D721Med (cell line): ENCODE results near the gene STPG4.
"Not testable (repeated sequence)": the region's sequence is repeated elsewhere in the genome, so short reads cannot be mapped to it uniquely, and the experiment has no call there.

Source experiments
- DNase-seq: peaks from one replicate; pipeline ENCODE4 v3.0.0; 2011; ENCODE audit warnings: low spot score; ENCODE audit not compliant: insufficient read length
- FAIRE-seq: peaks from 2 replicates; lab custom pipeline; 2011; peaks lifted over from hg19 to GRCh38; lab: Jason Lieb, UNC
- TF ChIP-seq, protein P1 (sequence below): IDR thresholded peaks from 2 replicates; pipeline ENCODE4 v1.5.1; 2012; ENCODE audit warnings: mild to moderate bottlenecking, control low read depth; ENCODE audit not compliant: insufficient read depth; ENCODE audit errors: missing control alignments

STPG4 gene

DNA sequence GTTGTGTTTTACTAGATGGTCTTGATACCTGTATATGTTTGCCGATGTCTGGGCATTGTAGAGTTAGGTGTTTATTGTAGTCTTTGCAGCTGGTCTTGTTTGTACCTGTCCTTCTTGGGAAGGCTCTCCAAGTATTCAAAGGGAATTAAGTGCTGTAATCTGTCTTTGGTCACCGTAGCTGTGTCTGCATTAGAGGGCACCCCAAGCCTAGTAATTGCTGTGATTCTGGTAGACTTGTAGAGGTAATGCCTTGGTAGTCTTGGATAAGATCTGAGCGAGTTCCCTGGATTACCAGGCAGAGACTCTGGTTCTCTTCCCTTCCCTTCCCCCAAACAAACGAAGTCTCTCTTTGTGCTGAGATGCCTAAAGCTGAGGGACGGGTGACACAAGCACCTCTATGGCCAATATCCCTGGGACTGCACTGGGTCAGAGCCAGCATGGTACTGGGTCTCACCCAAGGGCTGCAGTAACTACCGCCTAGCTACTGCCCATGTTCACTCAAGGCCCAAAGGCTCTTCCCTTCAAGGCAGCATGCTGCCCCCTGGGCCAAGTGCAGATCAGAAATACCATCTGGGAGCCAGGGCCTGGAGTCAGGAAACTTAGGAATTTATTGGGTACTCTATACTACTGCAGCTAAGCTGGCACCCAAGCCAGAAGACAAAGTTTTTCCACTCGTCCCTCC is 27.1 kb downstream of the STPG4 start:
- TF ChIP-seq, protein P1, sequence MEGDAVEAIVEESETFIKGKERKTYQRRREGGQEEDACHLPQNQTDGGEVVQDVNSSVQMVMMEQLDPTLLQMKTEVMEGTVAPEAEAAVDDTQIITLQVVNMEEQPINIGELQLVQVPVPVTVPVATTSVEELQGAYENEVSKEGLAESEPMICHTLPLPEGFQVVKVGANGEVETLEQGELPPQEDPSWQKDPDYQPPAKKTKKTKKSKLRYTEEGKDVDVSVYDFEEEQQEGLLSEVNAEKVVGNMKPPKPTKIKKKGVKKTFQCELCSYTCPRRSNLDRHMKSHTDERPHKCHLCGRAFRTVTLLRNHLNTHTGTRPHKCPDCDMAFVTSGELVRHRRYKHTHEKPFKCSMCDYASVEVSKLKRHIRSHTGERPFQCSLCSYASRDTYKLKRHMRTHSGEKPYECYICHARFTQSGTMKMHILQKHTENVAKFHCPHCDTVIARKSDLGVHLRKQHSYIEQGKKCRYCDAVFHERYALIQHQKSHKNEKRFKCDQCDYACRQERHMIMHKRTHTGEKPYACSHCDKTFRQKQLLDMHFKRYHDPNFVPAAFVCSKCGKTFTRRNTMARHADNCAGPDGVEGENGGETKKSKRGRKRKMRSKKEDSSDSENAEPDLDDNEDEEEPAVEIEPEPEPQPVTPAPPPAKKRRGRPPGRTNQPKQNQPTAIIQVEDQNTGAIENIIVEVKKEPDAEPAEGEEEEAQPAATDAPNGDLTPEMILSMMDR: peak; percentile 21
- FAIRE-seq: no peak
- no peak for DNase-seq

DNA sequence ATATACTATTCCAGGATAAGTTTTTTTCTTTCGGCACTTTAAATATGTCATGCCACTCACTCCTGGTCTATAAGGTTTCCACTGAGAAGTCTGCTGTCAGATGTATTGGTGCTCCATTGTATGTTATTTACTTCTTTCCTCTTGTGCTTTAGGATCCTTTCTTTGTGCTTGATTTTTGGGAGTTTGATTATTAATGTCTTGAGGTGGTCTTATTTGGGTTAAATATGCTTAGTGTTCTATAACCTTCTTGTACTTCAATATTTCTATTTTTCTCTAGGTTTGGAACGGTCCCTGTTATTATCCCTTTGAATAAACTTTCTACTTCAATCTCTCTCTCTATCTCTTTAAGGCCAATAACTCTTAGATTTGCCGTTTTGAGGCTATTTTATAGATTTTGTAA is 28.3 kb downstream of the STPG4 start:
- FAIRE-seq (no peak), DNase-seq (no peak)
- TF ChIP-seq, protein P1: no peak

GRCh38 chr2:47124740-47125139 is 30.4 kb downstream of the STPG4 start:
- FAIRE-seq, DNase-seq: not testable (repeated sequence)

DNA sequence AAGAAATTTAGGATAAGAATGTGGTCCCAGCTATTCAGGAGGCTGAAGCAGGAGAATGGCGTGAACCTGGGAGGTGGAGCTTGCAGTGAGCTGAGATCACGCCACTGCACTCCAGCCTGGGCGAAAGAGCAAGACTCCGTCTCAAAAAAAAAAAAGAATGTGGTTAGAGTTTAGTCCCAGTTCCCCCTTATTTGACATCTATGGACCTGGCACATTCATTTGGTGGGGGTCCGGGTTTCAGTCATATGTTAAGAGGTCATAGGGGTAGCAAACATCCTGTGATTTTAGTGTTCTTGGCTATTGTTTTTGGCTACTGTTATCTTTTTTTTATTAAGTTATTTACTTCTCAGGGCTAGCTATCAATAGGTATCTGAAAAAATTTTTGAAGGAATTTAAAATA is 34.7 kb downstream of the STPG4 start:
- DNase-seq, FAIRE-seq: not testable (repeated sequence)

GRCh38 chr2:47119001-47119400 is 36.1 kb downstream of the STPG4 start:
- TF ChIP-seq, protein P1: no peak
- no peak for DNase-seq
- FAIRE-seq: no peak

DNA sequence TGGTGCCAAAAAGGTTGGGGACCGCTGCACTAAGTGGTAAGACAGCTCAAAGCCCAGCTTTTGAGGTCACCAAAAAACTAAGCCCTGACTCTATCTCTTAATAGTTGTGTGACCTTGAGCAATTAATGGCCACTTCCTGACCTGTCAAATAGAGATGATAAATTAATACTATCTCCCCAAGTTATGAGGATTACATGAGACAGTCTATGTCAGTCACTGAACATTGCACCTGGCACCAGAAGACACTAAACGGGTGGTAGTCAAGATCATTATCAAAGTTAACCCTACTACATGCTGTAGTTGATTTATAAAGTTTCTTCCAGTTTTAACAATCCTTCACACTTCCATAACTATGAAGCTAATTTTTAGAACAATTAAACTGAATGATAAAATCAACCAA is 36.5 kb downstream of the STPG4 start:
- DNase-seq (no peak), FAIRE-seq (no peak)
- TF ChIP-seq, protein P1: no peak

DNA sequence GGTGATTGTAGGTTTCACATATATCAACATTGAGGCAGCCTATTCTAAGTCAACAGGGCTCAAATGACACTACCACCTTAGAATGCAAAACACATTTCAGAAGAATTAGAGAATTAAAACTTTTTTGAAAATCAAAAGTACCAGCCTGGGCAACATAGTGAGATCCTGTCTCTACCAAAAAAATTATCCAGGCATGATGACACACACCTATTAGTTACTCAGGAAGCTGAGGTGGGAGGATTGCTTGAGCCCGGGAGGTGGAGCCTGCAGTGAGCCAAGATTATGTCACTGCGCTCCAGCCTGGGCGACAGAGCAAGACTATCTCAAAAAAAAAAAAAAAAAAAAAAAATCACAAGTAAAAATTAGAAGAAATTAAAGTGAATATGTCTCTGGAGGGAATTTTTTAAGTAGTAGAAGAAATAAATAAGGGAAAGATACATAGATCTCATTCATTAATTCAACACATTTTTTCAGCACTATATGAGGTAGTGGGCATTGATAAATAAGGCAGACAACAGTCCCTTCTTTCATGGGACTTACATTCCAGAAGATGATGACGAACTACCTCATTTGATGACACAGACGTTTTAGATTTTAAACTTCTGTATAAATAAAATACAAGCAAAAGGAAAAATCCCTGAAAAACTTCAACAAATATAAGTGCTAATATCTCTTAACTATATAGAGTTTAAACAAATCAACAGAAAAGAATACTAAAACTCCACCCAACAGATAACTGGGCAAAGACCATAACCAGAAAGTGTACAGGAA is 42.3 kb downstream of the STPG4 start:
- TF ChIP-seq, protein P1: no peak
- FAIRE-seq (no peak), DNase-seq (no peak)

GRCh38 chr2:47109680-47110079 is 45.4 kb downstream of the STPG4 start:
- TF ChIP-seq, protein P1: no peak
- no peak for DNase-seq
- FAIRE-seq: no peak
